ENCODE measurements around the gene TOGARAM2.
"Not testable (repeated sequence)": the region's sequence is repeated elsewhere in the genome, so short reads cannot be mapped to it uniquely, and the experiment has no call there.

The TOGARAM2 gene

GRCh38 chr2:29080886-29081743 lies 100.0 kb downstream of the TOGARAM2 start:
- no peak overlapping the region for H3K27ac Mint-ChIP-seq
- no peaks in the 10 kb centered on the region for H3K27me3 Mint-ChIP-seq (ENCODE audit: low read depth)
- H3K9me3 Mint-ChIP-seq, result peaks cover 4% of the 10 kb centered on the region
- no peaks in the 10 kb centered on the region for H3K36me3 Mint-ChIP-seq (ENCODE audit: low read depth)
- H3K4me3 Mint-ChIP-seq, result no peak overlapping the region
- no peak for DNase-seq (ENCODE audit: low spot score)
- no peaks in the 10 kb centered on the region for H3K4me1 Mint-ChIP-seq (ENCODE audit: low read depth)

GRCh38 chr2:29082804-29083495 lies 101.9 kb downstream of the TOGARAM2 start:
- Mint-ChIP-seq H3K36me3 (ENCODE audit: low read depth) (no peaks in the 10 kb centered on the region), H3K9me3 (peaks cover 4% of the 10 kb centered on the region), H3K27me3 (ENCODE audit: low read depth) (peaks cover 6% of the 10 kb centered on the region), H3K4me3 (no peak overlapping the region), H3K27ac (no peak overlapping the region), H3K4me1 (ENCODE audit: low read depth) (no peaks in the 10 kb centered on the region)
- no peak for DNase-seq (ENCODE audit: low spot score)

GRCh38 chr2:29084554-29084953 lies 103.5 kb downstream of the TOGARAM2 start:
- Mint-ChIP-seq H3K27me3 (ENCODE audit: low read depth) (peaks cover 17% of the 10 kb centered on the region), H3K9me3 (no peaks in the 10 kb centered on the region), H3K27ac (no peak overlapping the region), H3K4me3 (no peak overlapping the region), H3K36me3 (ENCODE audit: low read depth) (no peaks in the 10 kb centered on the region), H3K4me1 (ENCODE audit: low read depth) (no peaks in the 10 kb centered on the region)
- no peak for DNase-seq (ENCODE audit: low spot score)

GRCh38 chr2:29090311-29090710 lies 109.2 kb downstream of the TOGARAM2 start:
- H3K9me3 Mint-ChIP-seq, result not testable (repeated sequence)

GRCh38 chr2:29096969-29097368 lies 115.9 kb downstream of the TOGARAM2 start:
- no peak overlapping the region for H3K4me3 Mint-ChIP-seq
- no peak for DNase-seq (ENCODE audit: low spot score)
- H3K27ac Mint-ChIP-seq, result no peak overlapping the region
- H3K4me1 Mint-ChIP-seq (ENCODE audit: low read depth), result peaks cover 3% of the 10 kb centered on the region
- H3K36me3 Mint-ChIP-seq (ENCODE audit: low read depth), result no peaks in the 10 kb centered on the region
- H3K27me3 Mint-ChIP-seq (ENCODE audit: low read depth), result peaks cover 16% of the 10 kb centered on the region
- H3K9me3 Mint-ChIP-seq, result no peaks in the 10 kb centered on the region

More at GRCh38 chr2:29090311-29090710, 109.2 kb downstream of the TOGARAM2 start:
- not testable (repeated sequence) for H3K4me3 Mint-ChIP-seq; H3K36me3 Mint-ChIP-seq (ENCODE audit: low read depth); H3K4me1 Mint-ChIP-seq (ENCODE audit: low read depth); H3K27ac Mint-ChIP-seq; DNase-seq (ENCODE audit: low spot score)
- H3K27me3 Mint-ChIP-seq (ENCODE audit: low read depth), result peaks cover 26% of the 10 kb centered on the region

GRCh38 chr2:29097569-29097968 lies 116.5 kb downstream of the TOGARAM2 start:
- DNase-seq (ENCODE audit: low spot score), result no peak
- no peak overlapping the region for H3K27ac Mint-ChIP-seq

GRCh38 chr2:29100564-29100963 lies 119.5 kb downstream of the TOGARAM2 start:
- Mint-ChIP-seq H3K36me3 (ENCODE audit: low read depth) (no peaks in the 10 kb centered on the region), H3K27ac (no peak overlapping the region), H3K4me1 (ENCODE audit: low read depth) (no peaks in the 10 kb centered on the region), H3K9me3 (no peaks in the 10 kb centered on the region), H3K4me3 (no peak overlapping the region), H3K27me3 (ENCODE audit: low read depth) (peaks cover 15% of the 10 kb centered on the region)
- DNase-seq (ENCODE audit: low spot score), result no peak

More at GRCh38 chr2:29097569-29097968, 116.5 kb downstream of the TOGARAM2 start:
- no peak overlapping the region for H3K4me3 Mint-ChIP-seq
- peaks cover 3% of the 10 kb centered on the region for H3K4me1 Mint-ChIP-seq (ENCODE audit: low read depth)
- H3K9me3 Mint-ChIP-seq, result no peaks in the 10 kb centered on the region
- H3K36me3 Mint-ChIP-seq (ENCODE audit: low read depth), result no peaks in the 10 kb centered on the region
- peaks cover 15% of the 10 kb centered on the region for H3K27me3 Mint-ChIP-seq (ENCODE audit: low read depth)

Data from T-helper 2 cell treated with Interferon-gamma antibody and Interleukin-4, amounts not matched to agents 5 μg/mL and 100 μg/mL, for 36 hours (primary cell).